Mesenchymal stem cell (in vitro differentiated cells and primary cell): ENCODE data around the gene COL28A1.

Experiments
- DNase-seq: peaks from one replicate; pipeline ENCODE4 v3.0.0-alpha.2; 2013
- H2AFZ ChIP-seq: one replicate; pipeline ENCODE4 v1.6.1; 2013; ENCODE audit warnings: low read depth, mild to moderate bottlenecking, control low read depth, inconsistent platforms, low read length, moderate library complexity
- H2AK5ac ChIP-seq: 2 replicates; pipeline ENCODE4 v1.6.1; 2013; ENCODE audit warnings: low read length, moderate library complexity, mild to moderate bottlenecking, inconsistent platforms; ENCODE audit not compliant: severe bottlenecking
- H2BK120ac ChIP-seq: one replicate; pipeline ENCODE4 v1.6.1; 2013; ENCODE audit warnings: low read depth, mild to moderate bottlenecking, inconsistent platforms, low read length, moderate library complexity
- H2BK12ac ChIP-seq, 2 experiments: one replicate each; pipeline ENCODE4 v1.6.1; 2013; ENCODE audit warnings: inconsistent platforms in 2 of 2, low read length in 2 of 2, mild to moderate bottlenecking in 2 of 2, moderate library complexity in 2 of 2, control low read depth in 1 of 2
- H2BK15ac ChIP-seq: one replicate; pipeline ENCODE4 v1.6.1; 2013; ENCODE audit warnings: mild to moderate bottlenecking, low read depth, inconsistent platforms; ENCODE audit not compliant: poor library complexity, severe bottlenecking
- H2BK5ac ChIP-seq: 2 replicates; pipeline ENCODE4 v1.6.1; 2013; ENCODE audit warnings: low read depth, mild to moderate bottlenecking, low read length, control low read depth, inconsistent platforms; ENCODE audit not compliant: poor library complexity, severe bottlenecking
- H3K14ac ChIP-seq, 2 experiments: one replicate each; pipeline ENCODE4 v1.6.1; 2013; ENCODE audit warnings: inconsistent platforms in 2 of 2, low read length in 2 of 2, control low read depth in 1 of 2, mild to moderate bottlenecking in 1 of 2, moderate library complexity in 1 of 2
- H3K18ac ChIP-seq, 2 experiments: one replicate each; pipeline ENCODE4 v1.6.1; 2013; ENCODE audit warnings: inconsistent platforms in 2 of 2, low read length in 2 of 2, control low read depth in 1 of 2, low read depth in 1 of 2, mild to moderate bottlenecking in 1 of 2
- H3K23ac ChIP-seq, 2 experiments: one replicate each; pipeline ENCODE4 v1.6.1; 2013; ENCODE audit warnings: inconsistent platforms in 2 of 2, low read length in 2 of 2, mild to moderate bottlenecking in 2 of 2, moderate library complexity in 2 of 2, control low read depth in 1 of 2
- H3K27ac ChIP-seq: 2 replicates; pipeline ENCODE4 v1.5.1; 2013; ENCODE audit warnings: mild to moderate bottlenecking, moderate library complexity, low read length, control low read depth, inconsistent platforms; ENCODE audit not compliant: poor library complexity, severe bottlenecking
- H3K27me3 ChIP-seq, 2 experiments: 2 replicates each; pipeline versions ENCODE4 v1.6.1 to v1.7.0; 2013; ENCODE audit warnings: low read length in 2 of 2, mild to moderate bottlenecking in 2 of 2, moderate library complexity in 2 of 2, control low read depth in 1 of 2, inconsistent platforms in 1 of 2; ENCODE audit not compliant: control insufficient read depth in 1 of 2, insufficient read depth in 1 of 2
- H3K36me3 ChIP-seq, 2 experiments: 2 replicates each; pipeline versions ENCODE4 v1.6.1 to v1.7.0; 2013; ENCODE audit warnings: low read length in 2 of 2, control low read depth in 1 of 2, inconsistent platforms in 1 of 2, low read depth in 1 of 2, mild to moderate bottlenecking in 1 of 2; ENCODE audit not compliant: insufficient read depth in 2 of 2, control insufficient read depth in 1 of 2
- H3K4ac ChIP-seq, 2 experiments: one replicate each; pipeline ENCODE4 v1.6.1; 2013; ENCODE audit warnings: inconsistent platforms in 2 of 2, low read length in 2 of 2, mild to moderate bottlenecking in 2 of 2, moderate library complexity in 2 of 2, control low read depth in 1 of 2, low read depth in 1 of 2
- H3K4me1 ChIP-seq: 2 replicates; pipeline ENCODE4 v1.6.1; 2013; ENCODE audit warnings: low read depth, low read length, control low read depth; ENCODE audit not compliant: control insufficient read depth, insufficient read depth
- H3K4me2 ChIP-seq: 2 replicates; pipeline ENCODE4 v1.6.1; 2013; ENCODE audit warnings: low read length, mild to moderate bottlenecking, inconsistent platforms; ENCODE audit not compliant: poor library complexity, severe bottlenecking
- H3K4me3 ChIP-seq, 2 experiments: 2 replicates each; pipeline versions ENCODE4 v1.5.1 to v1.7.0; 2013; ENCODE audit warnings: low read length in 2 of 2, mild to moderate bottlenecking in 2 of 2, control low read depth in 1 of 2, low read depth in 1 of 2; ENCODE audit not compliant: insufficient read depth in 1 of 2
- H3K79me1 ChIP-seq: replicated peaks from 2 replicates; pipeline ENCODE4 v1.6.1; 2013; ENCODE audit warnings: mild to moderate bottlenecking, control low read depth, low read length, inconsistent platforms; ENCODE audit not compliant: poor library complexity, severe bottlenecking
- H3K9ac ChIP-seq: 2 replicates; pipeline ENCODE4 v1.7.0; 2013; ENCODE audit warnings: mild to moderate bottlenecking, low read length, moderate library complexity
- H3K9me3 ChIP-seq: 2 replicates; pipeline ENCODE4 v1.7.0; 2013; ENCODE audit warnings: mild to moderate bottlenecking, low read length; ENCODE audit not compliant: control insufficient read depth
- H4K8ac ChIP-seq: one replicate; pipeline ENCODE4 v1.6.1; 2013; ENCODE audit warnings: inconsistent platforms, mild to moderate bottlenecking, low read length, moderate library complexity
- H4K91ac ChIP-seq: one replicate; pipeline ENCODE4 v1.6.1; 2013; ENCODE audit warnings: mild to moderate bottlenecking, low read length, inconsistent platforms
- WGBS: methylation state at CpG from one replicate; pipeline ENCODE4 v1.1.7; 2013; ENCODE audit warnings: mixed read lengths; 5-methylcytosine and 5-hydroxymethylcytosine counted together

The COL28A1 gene

GRCh38 chr7:7484072-7484471 is 51.6 kb downstream of the COL28A1 start:
- peaks cover 21% of the 10 kb centered on the region for H3K9me3 ChIP-seq
- no peak overlapping the region for H4K8ac ChIP-seq
- no peak overlapping the region for H2BK12ac ChIP-seq
- no peaks in the 10 kb centered on the region for H3K4me1 ChIP-seq
- no peaks in the 10 kb centered on the region for H3K27me3 ChIP-seq
- H2AK5ac ChIP-seq: no peak overlapping the region
- H3K36me3 ChIP-seq: no peaks in the 10 kb centered on the region
- H2BK5ac ChIP-seq: no peak overlapping the region
- H3K18ac ChIP-seq: no peak overlapping the region
- H3K27ac ChIP-seq: no peak overlapping the region
- H4K91ac ChIP-seq: no peak overlapping the region
- H2AFZ ChIP-seq: no peak overlapping the region
- H3K14ac ChIP-seq: no peak overlapping the region
- no peak overlapping the region for H2BK120ac ChIP-seq
- no peak overlapping the region for H3K4me3 ChIP-seq
- H3K23ac ChIP-seq: no peak overlapping the region
- H3K4me2 ChIP-seq: no peak overlapping the region
- no peak overlapping the region for H2BK15ac ChIP-seq
- no CpG with 5 or more reads among the region's 1 CpG for WGBS
- H3K4ac ChIP-seq: no peak overlapping the region
- H3K79me1 ChIP-seq: no peaks in the 10 kb centered on the region
- H3K9ac ChIP-seq: no peak overlapping the region
- DNase-seq: no peak

GRCh38 chr7:7481802-7482201 is 53.9 kb downstream of the COL28A1 start:
- H2BK120ac ChIP-seq: no peak overlapping the region
- H3K9ac ChIP-seq: no peak overlapping the region
- H2BK15ac ChIP-seq: no peak overlapping the region
- H4K91ac ChIP-seq: no peak overlapping the region
- no peak overlapping the region for H3K14ac ChIP-seq
- H3K9me3 ChIP-seq: peaks cover 15% of the 10 kb centered on the region
- no peaks in the 10 kb centered on the region for H3K36me3 ChIP-seq
- no peak overlapping the region for H3K23ac ChIP-seq
- H4K8ac ChIP-seq: no peak overlapping the region
- DNase-seq: no peak
- no peaks in the 10 kb centered on the region for H3K4me1 ChIP-seq
- no peaks in the 10 kb centered on the region for H3K79me1 ChIP-seq
- no peak overlapping the region for H2AK5ac ChIP-seq
- no peak overlapping the region for H2BK12ac ChIP-seq
- H3K18ac ChIP-seq: no peak overlapping the region
- no peak overlapping the region for H2AFZ ChIP-seq
- H3K27me3 ChIP-seq: no peaks in the 10 kb centered on the region
- 100% methylated on average over 1 of the region's 2 CpGs for WGBS
- no peak overlapping the region for H2BK5ac ChIP-seq
- H3K4me3 ChIP-seq: no peak overlapping the region
- no peak overlapping the region for H3K27ac ChIP-seq
- H3K4me2 ChIP-seq: no peak overlapping the region
- no peak overlapping the region for H3K4ac ChIP-seq

GRCh38 chr7:7479275-7479805 is 56.3 kb downstream of the COL28A1 start:
- Histone ChIP-seq H2BK15ac (no peak overlapping the region), H3K27me3 (no peaks in the 10 kb centered on the region), H3K9me3 (peaks cover 10% of the 10 kb centered on the region), H3K36me3 (no peaks in the 10 kb centered on the region), H3K4ac (no peak overlapping the region), H2BK5ac (no peak overlapping the region), H3K4me1 (no peaks in the 10 kb centered on the region), H4K91ac (no peak overlapping the region), H2AFZ (no peak overlapping the region), H3K9ac (no peak overlapping the region), H3K23ac (no peak overlapping the region), H3K4me2 (no peak overlapping the region), H2BK12ac (no peak overlapping the region), H2AK5ac (no peak overlapping the region), H3K4me3 (no peak overlapping the region), H4K8ac (no peak overlapping the region), H3K27ac (no peak overlapping the region), H3K79me1 (no peaks in the 10 kb centered on the region), H2BK120ac (no peak overlapping the region), H3K18ac (no peak overlapping the region), H3K14ac (no peak overlapping the region)
- WGBS: 100% methylated on average over 1 of the region's 2 CpGs
- DNase-seq: no peak

- Histone ChIP-seq H2BK12ac (no peak overlapping the region), H2BK120ac (no peak overlapping the region), H3K27me3 (no peaks in the 10 kb centered on the region), H4K91ac (no peak overlapping the region), H3K27ac (no peak overlapping the region), H2BK15ac (no peak overlapping the region), H3K4me2 (no peak overlapping the region), H3K4me1 (no peaks in the 10 kb centered on the region), H3K36me3 (no peaks in the 10 kb centered on the region), H3K4ac (no peak overlapping the region), H2AK5ac (no peak overlapping the region), H3K9ac (no peak overlapping the region), H3K14ac (peak overlapping the region in 1 of 2 experiments; percentile 28), H2BK5ac (no peak overlapping the region), H3K18ac (no peak overlapping the region), H3K79me1 (no peaks in the 10 kb centered on the region), H3K23ac (no peak overlapping the region), H4K8ac (no peak overlapping the region), H3K9me3 (peaks cover 10% of the 10 kb centered on the region), H3K4me3 (peak overlapping the region in 1 of 2 experiments; percentile 32), H2AFZ (no peak overlapping the region)
- 90% methylated on average over 20 of the region's 23 CpGs for WGBS
- no peak for DNase-seq
These were observed 57.1 kb downstream of the COL28A1 start for GRCh38 chr7:7478569-7478968.
